K562 (cell line): ENCODE data around the gene STOML3. TPM values are rescaled to one million over a fixed set of nuclear protein-coding genes. Genes with fewer than 3 reads are reported as not detected.

Source experiments
- ATF1 ChIP-seq, 2 experiments: fragments of 450-650 bp in 1 of 2; IDR thresholded peaks; 2 replicates each; pipeline ENCODE4 v1.6.1; 2016; ENCODE audit warnings: missing compliant biosample characterization in 1 of 2, missing genetic modification characterization in 1 of 2
- BRD9 ChIP-seq: fragments of 450-650 bp; IDR thresholded peaks from 2 replicates; pipeline ENCODE4 v1.6.1; 2018; ENCODE audit warnings: low read depth; ENCODE audit not compliant: partially characterized antibody
- CBFA2T2 ChIP-seq: fragments of 450-650 bp; conservative IDR thresholded peaks from 2 replicates; pipeline ENCODE4 v1.6.1; 2017; ENCODE audit warnings: mild to moderate bottlenecking
- HINFP ChIP-seq: fragments of 450-650 bp; conservative IDR thresholded peaks from 2 replicates; pipeline ENCODE4 v1.6.1; 2016; ENCODE audit warnings: missing genetic modification characterization, low read depth, mild to moderate bottlenecking, control low read depth, missing compliant biosample characterization
- KLF16 ChIP-seq: IDR thresholded peaks from 2 replicates; pipeline ENCODE4 v1.6.1; 2016; ENCODE audit warnings: antibody characterized with exemption
- LARP7 ChIP-seq: fragments of 450-650 bp; IDR thresholded peaks from 2 replicates; pipeline ENCODE4 v1.6.1; 2016
- MAZ ChIP-seq, 2 experiments: fragments of 450-650 bp in 1 of 2; sonication (generic) in 1 of 2; formaldehyde crosslinking; IDR thresholded peaks in 1 of 2; conservative IDR thresholded peaks in 1 of 2; 2 replicates each; pipeline versions ENCODE4 v1.4.0 to v1.5.0; 2020; ENCODE audit warnings: mild to moderate bottlenecking in 1 of 2, missing genetic modification reagents in 1 of 2
- MTA1 ChIP-seq: fragments of 450-650 bp; IDR thresholded peaks from 2 replicates; pipeline ENCODE4 v1.6.1; 2017; ENCODE audit warnings: borderline replicate concordance
- NCOA2 ChIP-seq, 2 experiments: fragments of 450-650 bp; IDR thresholded peaks; 2 replicates each; pipeline ENCODE4 v1.6.1; 2018; ENCODE audit warnings: mild to moderate bottlenecking in 2 of 2, moderate library complexity in 1 of 2; ENCODE audit not compliant: partially characterized antibody in 2 of 2
- NFXL1 ChIP-seq: fragments of 450-650 bp; formaldehyde crosslinking; IDR thresholded peaks from 2 replicates; pipeline ENCODE4 v1.4.0; 2021; ENCODE audit warnings: mild to moderate bottlenecking
- NFYB ChIP-seq: IDR thresholded peaks from 2 replicates; pipeline ENCODE4 v1.6.1; 2011; ENCODE audit warnings: mild to moderate bottlenecking, moderate library complexity; ENCODE audit not compliant: insufficient read length; ENCODE audit errors: extremely low read depth
- SP2 ChIP-seq: IDR thresholded peaks from 2 replicates; pipeline ENCODE4 v1.6.1; 2011; ENCODE audit warnings: mild to moderate bottlenecking, low read depth, low read length, moderate library complexity; ENCODE audit not compliant: poor library complexity, severe bottlenecking; ENCODE audit errors: extremely low read depth
- ZNF282 ChIP-seq: sonication (generic); formaldehyde crosslinking; IDR thresholded peaks from 2 replicates; pipeline ENCODE4 v1.8.1; 2023; ENCODE audit warnings: missing genetic modification reagents
- ZNF395 ChIP-seq: fragments of 200-800 bp; sonication (Bioruptor generic); IDR thresholded peaks from 2 replicates; pipeline ENCODE4 v1.6.1; 2017; ENCODE audit warnings: missing genetic modification characterization, missing compliant biosample characterization
- ZNF512 ChIP-seq: IDR thresholded peaks from 2 replicates; pipeline ENCODE4 v1.6.1; 2016; ENCODE audit warnings: missing genetic modification characterization, missing compliant biosample characterization
- polyA plus RNA-seq, 8 experiments: library from polyadenylated mRNA; depleted of rRNA in 4 of 8; stranded (reverse) in 5 of 8; unstranded in 3 of 8; fragments of >200 nt; fragmentation: Nextera tagmentation in 2 of 8; fragmentation: Illumina TruSeq in 1 of 8; extraction: Ambion mirVana in 2 of 8; extraction: Trizol in 1 of 8; gene quantifications; 2 replicates each; pipeline versions ENCODE4 v1.2.1 to v1.2.3, GENCODE V29; 2011 to 2014; ENCODE audit warnings: inconsistent platforms in 1 of 8, missing spikeins in 1 of 8
- total RNA-seq, 7 experiments: library from RNA; depleted of rRNA in 6 of 7; stranded (reverse); fragments of >200 nt in 6 of 7; fragmentation: Illumina TruSeq in 2 of 7; extraction: Trizol in 2 of 7; gene quantifications; 2 replicates each; pipeline versions ENCODE4 v1.2.1 to v1.2.3, GENCODE V29; 2011 to 2021; ENCODE audit warnings: low replicate concordance in 1 of 7
- TF ChIP-seq, protein P1 (sequence below): fragments of 450-650 bp; IDR thresholded peaks from 2 replicates; pipeline ENCODE4 v1.6.1; 2018; ENCODE audit not compliant: partially characterized antibody
- TF ChIP-seq, protein P2 (sequence below): conservative IDR thresholded peaks from 2 replicates; pipeline ENCODE4 v1.6.1; 2011; ENCODE audit warnings: low read depth, mild to moderate bottlenecking, low read length; ENCODE audit not compliant: control insufficient read depth

The STOML3 gene
- total and polyA plus RNA-seq, 9 of the 15 experiments (the other 6 are each of a cell fraction or from before 2014, with no cell fraction given), result 0.04 TPM; not detected in 8

- TF ChIP-seq ZNF512 (tag), result no peak
- TF ChIP-seq NFYB, result no peak
- TF ChIP-seq SP2, result no peak
- TF ChIP-seq, protein P1, sequence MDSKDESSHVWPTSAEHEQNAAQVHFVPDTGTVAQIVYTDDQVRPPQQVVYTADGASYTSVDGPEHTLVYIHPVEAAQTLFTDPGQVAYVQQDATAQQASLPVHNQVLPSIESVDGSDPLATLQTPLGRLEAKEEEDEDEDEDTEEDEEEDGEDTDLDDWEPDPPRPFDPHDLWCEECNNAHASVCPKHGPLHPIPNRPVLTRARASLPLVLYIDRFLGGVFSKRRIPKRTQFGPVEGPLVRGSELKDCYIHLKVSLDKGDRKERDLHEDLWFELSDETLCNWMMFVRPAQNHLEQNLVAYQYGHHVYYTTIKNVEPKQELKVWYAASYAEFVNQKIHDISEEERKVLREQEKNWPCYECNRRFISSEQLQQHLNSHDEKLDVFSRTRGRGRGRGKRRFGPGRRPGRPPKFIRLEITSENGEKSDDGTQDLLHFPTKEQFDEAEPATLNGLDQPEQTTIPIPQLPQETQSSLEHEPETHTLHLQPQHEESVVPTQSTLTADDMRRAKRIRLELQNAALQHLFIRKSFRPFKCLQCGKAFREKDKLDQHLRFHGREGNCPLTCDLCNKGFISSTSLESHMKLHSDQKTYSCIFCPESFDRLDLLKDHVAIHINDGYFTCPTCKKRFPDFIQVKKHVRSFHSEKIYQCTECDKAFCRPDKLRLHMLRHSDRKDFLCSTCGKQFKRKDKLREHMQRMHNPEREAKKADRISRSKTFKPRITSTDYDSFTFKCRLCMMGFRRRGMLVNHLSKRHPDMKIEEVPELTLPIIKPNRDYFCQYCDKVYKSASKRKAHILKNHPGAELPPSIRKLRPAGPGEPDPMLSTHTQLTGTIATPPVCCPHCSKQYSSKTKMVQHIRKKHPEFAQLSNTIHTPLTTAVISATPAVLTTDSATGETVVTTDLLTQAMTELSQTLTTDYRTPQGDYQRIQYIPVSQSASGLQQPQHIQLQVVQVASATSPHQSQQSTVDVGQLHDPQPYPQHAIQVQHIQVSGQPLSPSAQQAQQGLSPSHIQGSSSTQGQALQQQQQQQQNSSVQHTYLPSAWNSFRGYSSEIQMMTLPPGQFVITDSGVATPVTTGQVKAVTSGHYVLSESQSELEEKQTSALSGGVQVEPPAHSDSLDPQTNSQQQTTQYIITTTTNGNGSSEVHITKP, result no peak
- peak; percentile 61; the same call in 1 of the 2 replicates for TF ChIP-seq ATF1 (CRISPR knock-in tag; IDR thresholded peaks at IDR 0.05)
- TF ChIP-seq ATF1 (tag; IDR thresholded peaks at IDR 0.05), result peak; percentile 96
- no peak for TF ChIP-seq ZNF282
- TF ChIP-seq KLF16, result no peak
- no peak for TF ChIP-seq NFXL1 (CRISPR knock-in tag)
- no peak for TF ChIP-seq CBFA2T2
- 0 out of 2 replicates have a peak, but pooled peaks have one; percentile 34 for TF ChIP-seq ZNF395 (CRISPR knock-in tag)
- peak in 1 of 2 experiments; percentile 97 for TF ChIP-seq NCOA2 (IDR thresholded peaks at IDR 0.05; ENCODE audit: partially characterized antibody in 2 of 2)
- TF ChIP-seq HINFP, result no peak
- peak; percentile 73 to 80 for TF ChIP-seq MAZ (CRISPR knock-in tag; conservative IDR thresholded peaks at IDR 0.05 in 1 of 2, IDR thresholded peaks at IDR 0.05 in 1 of 2)
- TF ChIP-seq, protein P2, sequence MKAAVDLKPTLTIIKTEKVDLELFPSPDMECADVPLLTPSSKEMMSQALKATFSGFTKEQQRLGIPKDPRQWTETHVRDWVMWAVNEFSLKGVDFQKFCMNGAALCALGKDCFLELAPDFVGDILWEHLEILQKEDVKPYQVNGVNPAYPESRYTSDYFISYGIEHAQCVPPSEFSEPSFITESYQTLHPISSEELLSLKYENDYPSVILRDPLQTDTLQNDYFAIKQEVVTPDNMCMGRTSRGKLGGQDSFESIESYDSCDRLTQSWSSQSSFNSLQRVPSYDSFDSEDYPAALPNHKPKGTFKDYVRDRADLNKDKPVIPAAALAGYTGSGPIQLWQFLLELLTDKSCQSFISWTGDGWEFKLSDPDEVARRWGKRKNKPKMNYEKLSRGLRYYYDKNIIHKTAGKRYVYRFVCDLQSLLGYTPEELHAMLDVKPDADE, result 0 out of 2 replicates have a peak, but pooled peaks have one; percentile 43
- no peak for TF ChIP-seq BRD9
- TF ChIP-seq MTA1, result peak; percentile 96
- TF ChIP-seq LARP7, result peak; percentile 89; the same call in 1 of the 2 replicates
Measured at GRCh38 chr13:39037880-39038568, 47.4 kb upstream of the STOML3 start, which contains the start of the genes NHLRC3 and PROSER1 (continued).
